GM19468 (cell line): ENCODE measurements around the gene PLAGL2.
"Not testable (repeated sequence)": the region's sequence is repeated elsewhere in the genome, so short reads cannot be mapped to it uniquely, and the experiment has no call there.

ENCODE experiments used
- ATAC-seq: cut with Tn5 transposase; IDR thresholded peaks from one replicate; pipeline ENCODE4 v1.9.1; 2021; ENCODE audit warnings: mild to moderate bottlenecking, moderate library complexity, moderate number of reproducible peaks; ENCODE audit not compliant: unreplicated experiment; ENCODE audit errors: extremely low read depth

PLAGL2 gene

GRCh38 chr20:32207626-32208498, at the start of gene PLAGL2, which contains the start of gene POFUT1:
PLAGL2 (minus strand) TSS chr20:32207743; CDS start chr20:32202178, 5,565 bp downstream.
POFUT1 (plus strand) TSS chr20:32207880; CDS start chr20:32207942, 62 bp downstream.
- ATAC-seq, result peak; percentile 62

- ATAC-seq, result no peak
Measured at GRCh38 chr20:32252189-32252588, 44.6 kb upstream of the PLAGL2 start.

DNA sequence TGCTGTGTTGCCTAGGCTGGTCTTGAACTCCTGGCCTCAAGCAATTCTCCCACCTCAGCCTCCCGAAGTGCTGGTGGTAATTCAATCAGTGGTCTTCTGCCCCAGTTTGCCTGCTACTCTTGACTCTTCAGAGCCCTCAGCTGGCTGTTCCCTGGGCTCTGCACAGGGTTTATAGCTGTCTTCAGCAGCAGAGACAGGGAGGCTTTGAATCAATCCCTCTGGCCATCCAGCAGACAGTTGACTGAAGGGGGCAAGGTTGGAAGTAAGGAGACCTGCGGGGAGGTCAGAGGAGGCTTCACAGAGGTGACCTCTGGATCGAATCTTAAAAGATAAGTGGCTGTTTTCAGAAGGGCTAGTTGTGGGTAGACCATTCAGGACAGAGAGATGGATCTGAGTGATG, 43.9 kb upstream of the PLAGL2 start:
- ATAC-seq, result no peak

DNA sequence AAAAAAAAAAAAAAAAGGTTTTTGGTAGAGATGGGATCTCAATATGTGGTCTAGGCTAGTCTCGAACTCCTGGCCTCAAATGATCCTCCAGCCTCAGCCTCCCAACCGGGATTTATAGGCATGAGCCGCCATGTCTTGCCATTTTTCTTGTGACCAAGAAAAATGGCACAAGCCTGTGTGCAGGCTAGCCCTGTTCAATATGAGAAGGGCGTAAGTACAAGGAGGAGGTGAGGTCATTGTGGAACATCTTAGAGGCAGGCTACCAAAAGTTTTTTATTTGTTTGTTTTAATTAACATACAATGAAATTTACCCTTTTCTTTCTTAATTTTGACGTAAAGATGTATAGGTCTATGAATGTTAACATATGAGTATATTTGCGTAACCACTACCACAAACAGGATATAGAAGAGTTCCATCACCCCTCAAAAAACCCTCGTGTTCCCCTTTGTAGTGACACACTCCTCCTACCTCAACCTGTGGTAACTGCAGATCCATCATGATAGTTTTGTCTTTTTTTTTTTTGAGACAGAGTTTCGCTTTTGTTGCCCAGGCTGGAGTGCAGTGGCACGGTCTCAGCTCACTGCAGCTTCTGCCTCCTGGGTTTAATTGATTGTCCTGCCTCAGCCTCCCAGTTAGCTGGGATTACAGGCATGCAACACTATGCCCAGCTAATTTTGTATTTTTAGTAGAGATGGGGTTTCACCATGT, 41.6 kb upstream of the PLAGL2 start:
- no peak for ATAC-seq

GRCh38 chr20:32248043-32248442, 40.5 kb upstream of the PLAGL2 start:
- ATAC-seq, result no peak

DNA sequence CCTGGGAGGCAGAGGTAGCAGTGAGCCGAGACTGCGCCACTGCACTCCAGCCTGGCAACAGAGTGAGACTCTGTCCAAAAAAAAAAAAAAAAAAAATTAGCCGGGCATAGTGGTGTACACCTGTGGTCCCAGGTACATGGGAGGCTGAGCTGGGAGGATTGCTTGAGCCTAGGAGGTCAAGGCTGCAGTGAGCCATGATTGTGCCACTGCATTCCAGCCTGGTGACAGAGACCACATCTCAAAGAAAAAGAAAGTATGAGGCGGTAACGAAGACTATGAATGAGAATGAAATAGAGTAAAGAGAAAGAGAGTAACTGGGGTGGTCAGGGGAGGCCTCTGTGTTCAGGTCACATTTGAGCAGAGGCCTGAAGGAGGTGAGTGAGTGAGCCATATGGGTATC, 38.7 kb upstream of the PLAGL2 start:
- ATAC-seq, result not testable (repeated sequence)

- ATAC-seq, result no peak
Measured at GRCh38 chr20:32244959-32245358, 37.4 kb upstream of the PLAGL2 start.

GRCh38 chr20:32244150-32244823, 36.7 kb upstream of the PLAGL2 start:
- ATAC-seq, result no peak

- ATAC-seq, result no peak
Measured at GRCh38 chr20:32241807-32242206, 34.3 kb upstream of the PLAGL2 start.

DNA sequence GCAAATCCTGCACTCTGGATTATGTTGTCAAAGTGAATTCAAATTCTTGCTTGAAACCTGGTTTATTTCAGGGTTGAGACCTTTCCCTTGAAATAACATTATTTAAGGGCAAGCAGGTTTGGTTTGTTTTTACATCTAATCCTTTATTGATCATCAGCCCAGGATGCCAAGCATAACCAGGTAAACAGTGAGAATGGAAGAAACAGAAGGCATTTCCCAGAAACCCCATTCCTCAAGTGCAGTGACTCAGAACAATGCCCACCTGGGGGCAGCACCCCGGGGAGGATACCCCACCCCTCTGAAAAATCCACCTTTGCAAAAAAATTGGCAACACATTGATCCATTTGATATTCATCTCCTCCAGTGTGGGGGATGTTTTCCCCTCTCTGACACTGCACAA, 32.7 kb upstream of the PLAGL2 start:
- no peak for ATAC-seq

DNA sequence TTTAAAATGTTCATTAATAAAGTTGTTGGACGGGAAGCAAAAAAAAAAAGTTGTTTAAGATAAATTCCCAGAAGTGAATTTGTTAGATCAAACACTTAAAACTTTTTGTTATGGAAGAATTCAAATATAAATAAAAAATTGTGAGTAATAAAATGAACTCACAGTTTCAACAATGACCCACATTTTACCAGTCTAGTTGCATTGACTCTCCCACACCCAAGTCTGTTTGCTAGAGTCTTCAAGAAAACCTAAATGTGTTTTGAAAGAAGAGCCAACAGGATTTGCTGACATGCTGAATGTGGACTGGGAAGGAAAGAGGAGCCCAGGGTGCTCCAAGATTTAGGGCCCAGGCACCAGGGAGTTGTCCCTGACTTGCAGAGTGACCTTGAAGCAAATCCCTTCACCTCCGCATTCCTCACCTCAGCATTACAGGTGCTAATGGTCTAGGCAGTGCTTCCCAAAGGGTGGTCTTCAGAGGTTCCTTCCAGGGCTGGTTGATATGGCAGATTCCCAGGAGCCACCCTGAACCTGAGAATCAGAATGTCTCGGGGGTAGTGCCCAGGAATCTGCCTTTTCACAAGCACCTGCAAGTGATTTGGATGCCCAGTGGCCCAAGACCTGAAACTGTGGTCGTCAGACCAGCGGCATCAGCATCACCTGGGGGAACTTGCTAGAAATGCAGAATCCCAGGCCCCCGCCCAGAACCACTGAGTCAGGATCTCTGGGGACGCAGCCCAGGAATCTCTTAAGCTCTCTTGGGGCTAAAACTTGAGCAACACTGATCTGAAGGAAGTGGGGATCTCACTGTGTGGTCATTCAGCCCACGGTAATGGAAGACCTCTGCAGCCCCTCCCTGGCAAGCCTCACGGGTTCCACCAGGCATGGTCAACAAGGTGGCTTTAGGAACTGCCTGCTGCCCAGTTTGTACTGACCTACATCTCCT, 31.2 kb upstream of the PLAGL2 start:
- ATAC-seq, result no peak

DNA sequence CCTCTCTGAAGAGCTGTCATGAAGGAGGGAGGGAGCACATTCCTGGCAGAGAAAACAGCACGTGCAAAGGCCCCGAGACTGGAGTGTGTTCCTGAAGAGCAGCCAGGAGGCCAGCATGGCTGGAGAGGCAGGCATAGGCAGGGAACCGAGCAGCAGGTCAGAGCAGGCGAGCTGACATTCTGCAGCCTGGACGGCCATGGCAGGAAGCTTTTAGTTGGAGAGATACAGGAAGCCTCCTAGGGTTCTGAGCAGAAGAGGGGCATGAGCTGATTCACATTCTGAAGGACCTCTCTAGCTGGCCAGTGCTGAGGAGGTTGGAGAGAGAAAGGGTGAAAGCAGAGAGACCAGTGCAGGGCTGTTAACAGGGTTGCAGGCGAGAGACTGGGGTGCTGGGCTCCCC, 29.9 kb upstream of the PLAGL2 start:
- ATAC-seq, result no peak

DNA sequence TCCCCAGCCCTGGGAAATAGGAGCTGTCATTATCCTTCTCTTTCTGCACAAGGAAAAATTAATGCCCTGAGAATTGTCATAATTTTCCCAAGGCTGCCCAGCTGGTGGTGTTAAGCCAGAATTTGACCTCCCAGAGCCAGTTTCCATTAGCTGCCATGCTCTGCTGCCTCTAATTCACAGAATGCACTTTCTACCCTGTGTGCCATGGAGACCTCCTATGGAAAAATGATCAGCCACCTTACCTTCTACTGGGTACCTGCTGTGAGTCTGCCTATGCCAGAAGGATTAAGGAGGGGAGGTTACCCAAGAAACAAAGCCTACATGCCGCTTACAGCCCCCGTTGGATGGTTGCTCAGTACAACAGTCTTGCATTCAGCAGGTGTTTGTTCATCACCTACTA, 29.3 kb upstream of the PLAGL2 start:
- no peak for ATAC-seq

- no peak for ATAC-seq
Measured at GRCh38 chr20:32236048-32236533, 28.5 kb upstream of the PLAGL2 start.

GRCh38 chr20:32235331-32236047, 27.9 kb upstream of the PLAGL2 start:
- no peak for ATAC-seq

DNA sequence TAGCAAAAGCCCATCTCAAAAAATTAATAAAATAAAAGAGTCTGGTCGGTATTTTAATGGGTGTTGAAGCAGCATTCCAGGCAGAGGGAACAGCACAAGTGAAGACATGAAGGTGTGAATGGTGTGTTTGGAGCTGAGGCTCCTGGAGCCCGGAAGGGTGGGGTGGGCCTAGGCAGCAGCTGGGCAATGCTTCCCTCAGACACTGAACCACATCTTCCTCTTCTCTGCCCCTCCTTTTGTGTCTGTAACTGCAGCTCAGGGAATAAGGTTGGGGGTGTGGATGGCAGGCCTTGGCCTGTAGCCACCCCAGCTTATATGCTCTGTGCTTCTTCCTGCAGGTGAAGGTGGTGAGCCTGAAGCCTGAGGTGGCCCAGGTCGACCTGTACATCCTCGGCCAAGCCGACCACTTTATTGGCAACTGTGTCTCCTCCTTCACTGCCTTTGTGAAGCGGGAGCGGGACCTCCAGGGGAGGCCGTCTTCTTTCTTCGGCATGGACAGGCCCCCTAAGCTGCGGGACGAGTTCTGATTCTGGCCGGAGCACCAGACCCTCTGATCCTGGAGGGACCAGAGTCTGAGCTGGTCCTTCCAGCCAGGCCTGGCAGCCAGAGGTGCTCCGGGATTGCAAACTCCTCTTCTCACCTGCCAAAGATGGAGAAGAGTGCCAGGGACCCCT, 26.7 kb upstream of the PLAGL2 start:
- ATAC-seq, result no peak

GRCh38 chr20:32233286-32233685, 25.7 kb upstream of the PLAGL2 start:
- no peak for ATAC-seq

- no peak for ATAC-seq
Measured at GRCh38 chr20:32232326-32232886, 24.9 kb upstream of the PLAGL2 start.
